Activated gamma-delta T cell treated with Interleukin-2 at 50 U/mL for 16 hours (primary cell): ENCODE data around the gene UBR3.
"Not testable (repeated sequence)": the region's sequence is repeated elsewhere in the genome, so short reads cannot be mapped to it uniquely, and the experiment has no call there.

Experiments
- DNase-seq: peaks from one replicate; pipeline ENCODE4 v3.0.0-alpha.2; 2020

UBR3 gene

DNA sequence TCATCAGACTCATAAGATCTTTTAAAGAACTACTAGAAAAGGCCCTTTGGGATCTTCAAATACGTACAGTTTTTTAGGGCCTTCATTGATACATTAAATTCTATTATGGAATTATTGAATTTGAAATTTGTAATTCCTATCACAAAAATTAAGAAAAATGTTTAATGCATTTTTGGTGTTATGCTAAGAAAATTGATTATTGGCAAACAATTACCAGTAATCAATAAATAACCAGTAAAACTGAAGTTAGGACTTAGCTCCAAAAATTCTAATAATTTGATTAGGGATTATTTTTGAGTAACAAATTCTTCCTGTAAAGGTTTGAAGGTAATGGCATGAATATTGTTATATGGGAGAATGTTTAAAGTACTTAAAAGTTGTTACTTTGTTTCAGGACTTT is 119.3 kb downstream of the UBR3 start:
- no peak for DNase-seq

DNA sequence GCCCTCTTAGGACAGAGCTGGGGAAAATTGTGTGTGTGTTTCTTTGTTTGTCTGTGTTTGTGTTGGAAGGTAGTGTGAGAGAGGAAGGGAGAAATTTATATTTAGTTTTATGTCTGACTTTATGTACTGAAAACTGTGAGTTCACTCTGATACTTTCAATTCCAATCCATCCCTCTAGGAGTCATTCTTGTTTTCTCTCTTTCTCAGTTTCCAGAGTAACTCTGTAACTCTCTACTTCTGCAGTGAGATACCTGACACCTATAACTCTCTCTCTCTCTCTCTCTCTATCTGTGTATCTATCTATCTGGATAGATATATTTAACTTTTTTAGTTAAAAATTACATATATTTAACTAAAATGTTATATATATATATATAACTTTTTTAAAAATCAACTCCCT is 128.7 kb downstream of the UBR3 start:
- DNase-seq, result no peak

DNA sequence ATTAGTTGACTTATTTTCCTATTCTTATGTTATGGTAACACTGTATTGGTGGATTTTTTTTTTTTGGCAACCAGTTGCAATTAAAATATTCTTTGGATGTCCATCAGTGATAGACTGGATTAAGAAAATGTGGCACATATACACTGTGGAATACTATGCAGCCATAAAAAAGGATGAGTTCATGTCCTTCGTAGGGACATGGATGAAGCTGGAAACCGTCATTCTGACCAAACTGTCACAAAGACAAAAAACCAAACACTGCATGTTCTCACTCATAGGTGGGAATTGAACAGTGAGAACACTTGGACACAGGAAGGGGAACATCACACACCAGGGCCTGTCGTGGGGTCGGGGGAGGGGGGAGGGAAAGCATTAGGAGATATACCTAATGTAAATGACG is 130.0 kb downstream of the UBR3 start:
- not testable (repeated sequence) for DNase-seq

DNA sequence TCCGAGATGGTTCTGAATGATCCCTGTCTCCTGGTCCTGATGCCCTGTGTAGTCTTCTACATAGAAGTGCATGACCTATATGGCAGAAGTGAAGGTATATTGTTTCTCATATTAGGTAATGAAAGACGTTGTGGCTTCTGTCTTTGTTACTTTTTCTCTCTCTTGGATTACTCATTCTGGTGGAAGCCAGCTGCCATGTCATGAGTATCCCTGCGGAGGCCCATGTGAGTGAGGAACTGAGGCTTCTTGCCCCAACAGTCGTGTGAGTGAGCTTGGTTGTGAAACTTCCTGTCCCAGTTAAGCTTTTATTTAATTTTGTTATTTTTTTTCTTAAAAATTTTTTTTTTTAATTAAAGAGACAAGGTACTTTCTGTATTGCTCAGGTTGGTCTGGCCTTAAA is 134.7 kb downstream of the UBR3 start:
- no peak for DNase-seq

DNA sequence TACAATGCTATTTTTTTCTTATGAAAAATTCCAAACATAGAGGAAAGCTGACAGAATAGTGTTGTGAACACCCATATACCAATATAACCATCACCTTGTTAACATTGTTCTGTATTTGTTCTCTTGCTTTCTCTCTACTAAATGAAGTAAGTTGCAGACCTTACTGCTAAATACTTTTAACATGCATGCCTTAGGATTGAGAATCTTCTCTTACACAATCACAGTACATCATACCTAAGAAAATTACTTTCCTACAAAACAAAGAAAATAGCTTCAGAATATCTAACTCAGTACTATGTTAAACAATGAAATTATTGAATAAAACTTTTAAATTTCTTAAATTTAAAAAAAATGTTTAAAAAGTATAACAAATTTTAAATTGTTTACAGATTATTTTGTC is 136.5 kb downstream of the UBR3 start:
- no peak for DNase-seq

DNA sequence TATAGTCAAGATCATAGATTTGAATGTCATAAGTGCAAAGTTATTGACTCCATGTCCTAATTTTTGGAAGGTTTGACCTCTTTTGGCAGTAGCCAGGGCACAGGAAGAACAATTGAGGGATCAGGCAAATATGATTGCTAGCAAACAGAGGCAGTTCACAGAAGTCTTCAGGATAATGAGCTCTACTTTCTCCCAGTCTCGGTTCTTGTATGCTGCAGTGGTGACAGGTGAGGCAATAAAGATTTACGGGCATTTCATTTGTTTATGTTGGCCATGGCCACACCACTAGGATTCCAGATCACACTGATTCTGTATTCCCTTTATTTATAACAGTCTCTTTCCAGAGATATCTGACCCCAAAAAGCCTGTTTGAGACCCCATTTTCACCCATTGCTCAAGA is 137.5 kb downstream of the UBR3 start:
- DNase-seq, result no peak

DNA sequence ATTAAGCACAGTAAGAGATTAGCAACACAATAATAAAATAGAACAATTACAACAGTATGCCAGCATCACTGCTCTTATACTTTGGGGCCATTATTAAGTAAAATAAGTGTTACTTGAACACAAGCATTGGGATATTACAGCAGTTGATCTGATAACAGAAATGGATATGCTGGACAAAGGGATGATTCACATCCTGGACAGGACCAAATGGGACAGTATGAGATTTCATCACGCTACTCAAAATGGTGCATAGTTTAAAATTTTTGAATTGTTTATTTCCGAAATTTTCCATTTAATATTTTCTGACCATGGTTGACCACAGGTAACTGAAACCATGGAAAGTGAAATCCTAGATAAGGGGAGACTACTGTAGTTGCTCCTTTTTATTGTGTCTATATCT is 138.2 kb downstream of the UBR3 start:
- no peak for DNase-seq

DNA sequence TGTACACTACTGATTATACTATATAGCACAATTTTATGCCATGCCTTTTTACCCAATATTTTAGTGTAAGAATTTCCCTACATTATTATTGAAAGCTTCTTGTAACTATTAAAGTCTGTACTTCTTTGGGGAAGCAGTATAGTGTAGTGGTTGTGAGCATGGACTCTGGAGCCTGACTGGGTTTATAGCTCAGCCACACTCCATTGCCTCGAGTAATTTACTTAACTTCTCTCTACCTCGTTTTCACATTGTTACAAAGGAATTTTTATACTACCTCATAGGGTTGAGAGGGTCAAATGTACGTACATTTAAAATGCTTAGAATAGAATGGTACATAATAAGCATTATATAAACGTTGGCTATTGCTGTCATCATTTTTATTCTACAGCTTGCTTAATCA is 139.2 kb downstream of the UBR3 start:
- no peak for DNase-seq

DNA sequence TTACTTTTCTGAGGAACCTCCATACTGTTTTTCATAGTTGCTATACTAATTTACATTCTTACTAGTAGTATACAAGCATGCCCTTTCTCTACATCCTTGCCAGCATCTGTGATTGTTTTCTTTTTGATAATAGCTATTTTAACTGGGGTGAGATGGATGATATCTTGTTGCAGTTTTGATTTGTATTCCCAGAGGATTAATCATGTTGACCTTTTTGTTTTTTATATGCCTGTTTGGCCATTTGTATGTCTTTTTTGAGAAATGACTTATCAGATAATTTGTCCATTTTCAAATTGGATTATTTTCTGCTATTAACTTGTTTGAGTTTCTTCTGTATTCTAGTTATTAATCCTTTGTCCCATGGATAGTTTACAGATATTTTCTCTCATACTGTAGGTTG is 141.5 kb downstream of the UBR3 start:
- no peak for DNase-seq

DNA sequence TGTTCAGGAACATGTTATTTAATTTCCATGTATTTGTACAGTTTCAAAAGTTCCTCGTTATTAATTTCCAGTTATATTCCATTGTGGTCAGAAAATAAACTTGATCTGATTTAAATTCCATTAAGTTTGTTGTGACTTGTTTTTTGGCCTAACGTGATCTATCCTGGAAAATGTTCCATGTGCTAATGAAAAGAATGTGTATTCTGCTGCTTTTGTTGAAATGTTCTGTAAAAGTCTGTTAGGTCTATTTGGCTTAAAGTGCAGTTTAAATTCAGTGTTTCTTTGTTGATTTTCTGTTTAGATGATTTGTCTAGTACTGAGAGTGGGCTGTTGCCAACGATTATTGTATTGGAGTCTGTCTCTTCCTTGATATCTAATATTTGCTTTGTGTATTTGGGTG is 148.0 kb downstream of the UBR3 start:
- DNase-seq, result no peak

DNA sequence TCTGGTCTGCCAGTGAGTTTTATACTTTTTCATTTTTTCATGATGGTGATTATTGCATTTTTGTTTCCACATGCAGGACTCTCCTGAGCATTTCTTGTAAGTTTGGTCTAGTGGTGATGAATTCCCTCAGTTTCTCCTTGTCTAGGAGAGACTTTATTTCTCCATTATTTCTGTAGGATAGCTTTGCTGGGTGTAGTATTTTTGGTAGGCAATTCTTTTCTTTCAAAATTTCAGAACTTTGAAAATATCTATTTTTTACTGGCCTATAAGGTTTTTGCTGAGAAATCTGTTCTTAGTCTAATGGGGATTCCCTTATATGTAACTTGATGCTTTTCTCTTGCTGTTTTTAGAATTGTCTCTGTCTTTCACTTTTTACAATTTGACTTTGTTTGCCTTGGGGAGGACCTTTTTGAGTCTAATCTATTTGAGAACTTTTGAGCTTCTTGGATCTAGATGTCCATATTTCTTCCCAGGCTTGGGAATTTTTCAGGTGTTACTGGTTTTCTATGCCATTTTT is 149.1 kb downstream of the UBR3 start:
- no peak for DNase-seq

DNA sequence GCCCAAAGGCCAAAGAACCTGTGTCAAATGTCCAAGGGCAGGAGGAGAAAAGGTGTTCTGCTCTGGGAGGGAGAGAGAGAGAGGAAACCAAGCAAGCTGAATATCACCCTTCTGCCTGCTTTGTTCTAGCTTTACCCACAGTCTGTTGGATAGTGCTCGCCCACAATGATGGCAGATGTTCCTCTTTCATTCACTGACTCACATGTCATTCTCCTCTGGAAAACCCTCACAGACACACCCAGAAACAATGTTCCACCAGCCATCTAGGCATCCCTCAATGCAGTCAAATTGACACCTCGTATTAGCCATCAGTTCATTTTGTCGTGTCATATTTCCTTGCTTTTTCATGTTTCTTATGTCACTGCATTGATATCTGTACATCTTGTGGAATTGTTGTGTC is 150.3 kb downstream of the UBR3 start:
- DNase-seq, result no peak

DNA sequence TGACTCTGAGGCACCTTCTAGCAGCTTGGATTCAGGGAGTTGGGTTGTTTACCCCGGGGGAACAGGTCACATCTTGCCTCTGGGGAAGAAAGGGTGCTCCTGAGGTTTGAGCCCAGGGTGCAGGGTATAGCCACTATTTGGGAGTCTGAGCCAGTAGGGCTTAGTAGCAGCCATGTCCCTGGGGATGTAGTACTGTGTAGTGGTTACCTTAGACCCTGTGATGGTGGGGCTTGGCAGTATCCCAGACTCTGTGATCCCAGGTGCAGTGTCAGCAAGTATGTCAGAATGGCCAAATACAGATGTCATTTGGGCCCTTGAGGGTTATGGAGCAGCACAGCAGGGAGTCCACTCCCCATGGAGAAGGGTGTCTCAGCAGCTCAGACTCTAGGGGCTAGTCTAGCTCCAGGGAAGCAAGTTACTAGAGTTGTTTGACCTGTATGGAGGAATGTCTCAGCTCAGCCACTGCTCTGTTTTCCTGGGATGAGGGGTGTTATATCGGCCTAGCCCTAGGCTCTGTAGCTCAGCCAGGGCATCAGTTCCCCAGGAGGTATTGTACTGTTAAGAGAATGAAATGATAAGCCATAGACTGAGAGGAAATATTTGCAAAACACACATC is 151.3 kb downstream of the UBR3 start:
- DNase-seq, result no peak

DNA sequence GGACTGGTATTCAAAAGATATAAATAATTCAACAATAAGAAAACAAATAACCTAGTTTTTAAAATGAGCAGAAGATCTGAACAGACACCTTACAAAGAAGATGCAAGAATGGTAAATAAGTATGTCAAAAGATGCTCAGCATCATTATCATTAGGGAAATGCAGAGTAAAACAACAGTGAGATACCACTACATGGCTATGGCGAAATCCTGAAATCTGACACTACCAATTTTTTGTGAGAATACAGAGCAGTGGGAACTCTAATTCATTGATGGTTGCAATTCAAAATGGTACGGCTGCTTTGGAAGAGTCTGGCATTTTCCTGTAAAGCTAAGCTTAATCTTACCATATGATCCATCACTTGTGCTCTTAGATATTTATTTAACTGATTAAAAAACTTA is 151.8 kb downstream of the UBR3 start:
- DNase-seq, result no peak

DNA sequence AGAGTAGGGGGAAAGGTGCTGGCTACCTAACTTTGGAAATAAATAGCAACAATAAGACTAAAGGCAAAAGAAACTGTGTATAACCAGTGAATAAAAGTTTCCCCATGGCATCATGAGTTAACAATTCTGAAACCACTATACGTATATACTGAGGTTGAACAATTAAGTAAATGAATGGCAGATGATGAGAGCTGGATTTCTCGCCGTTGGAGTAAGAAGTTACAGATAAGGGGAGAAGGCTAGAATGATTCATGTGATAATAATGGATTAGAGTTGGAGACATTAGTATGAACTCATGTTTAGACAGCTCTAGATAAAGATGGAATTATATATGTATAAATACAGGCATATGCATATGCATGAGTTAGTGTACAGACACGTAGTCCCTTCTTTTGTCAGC is 152.7 kb downstream of the UBR3 start:
- no peak for DNase-seq

DNA sequence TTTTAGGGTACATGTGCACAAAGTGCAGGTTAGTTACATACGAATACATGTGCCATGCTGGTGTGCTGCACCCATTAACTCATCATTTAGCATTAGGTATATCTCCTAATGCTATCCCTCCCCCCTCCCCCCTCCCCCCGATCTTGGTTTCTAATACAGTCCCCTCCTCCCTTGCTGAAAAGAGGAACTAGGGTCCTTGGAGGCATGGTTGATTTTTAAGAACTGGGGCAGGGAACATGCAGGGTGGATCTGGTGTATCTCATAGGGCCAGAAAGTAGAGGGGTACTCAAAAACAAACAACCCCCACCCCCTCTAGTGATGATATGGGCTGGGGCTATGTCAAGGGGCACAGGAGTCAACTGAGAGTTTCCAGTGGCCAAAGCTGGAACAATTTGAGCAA is 153.4 kb downstream of the UBR3 start:
- no peak for DNase-seq

DNA sequence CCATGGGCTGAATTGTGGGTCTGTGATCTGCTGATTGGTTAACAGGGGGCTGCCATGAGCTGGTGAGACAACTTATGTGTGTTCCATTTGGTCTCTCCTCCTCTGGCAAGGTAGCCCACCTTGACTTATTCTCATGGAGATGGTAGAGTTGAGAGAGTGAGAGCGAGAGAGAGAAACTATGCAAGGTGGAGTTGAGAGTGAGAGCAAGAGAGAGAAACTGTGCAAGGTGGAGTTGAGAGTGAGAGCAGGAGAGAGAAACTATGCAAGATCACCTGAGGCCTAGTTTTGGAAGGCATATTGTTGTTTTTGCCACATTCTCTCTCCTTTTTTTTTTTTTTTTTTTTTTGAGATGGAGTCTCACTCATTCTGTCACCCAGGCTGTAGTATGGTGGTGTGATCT is 155.7 kb downstream of the UBR3 start:
- DNase-seq, result no peak

DNA sequence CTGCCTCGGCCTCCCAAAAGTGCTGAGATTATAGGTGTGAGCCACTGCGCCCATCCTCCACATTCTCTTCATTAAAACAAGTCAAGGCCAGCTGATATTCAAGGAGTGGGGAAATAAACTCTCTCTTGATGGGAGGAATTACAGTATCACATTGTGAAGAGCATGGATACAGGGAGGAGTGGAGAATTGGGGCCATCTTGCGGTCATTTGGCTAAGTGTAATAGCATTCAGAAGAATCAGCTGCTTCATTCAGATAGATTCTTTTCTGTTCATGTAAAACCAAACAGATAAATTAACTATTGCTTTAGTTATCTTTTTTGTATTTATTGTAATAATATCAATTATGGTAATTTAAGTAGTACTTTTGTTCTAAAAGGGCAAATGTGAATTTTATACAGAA is 156.3 kb downstream of the UBR3 start:
- no peak for DNase-seq

DNA sequence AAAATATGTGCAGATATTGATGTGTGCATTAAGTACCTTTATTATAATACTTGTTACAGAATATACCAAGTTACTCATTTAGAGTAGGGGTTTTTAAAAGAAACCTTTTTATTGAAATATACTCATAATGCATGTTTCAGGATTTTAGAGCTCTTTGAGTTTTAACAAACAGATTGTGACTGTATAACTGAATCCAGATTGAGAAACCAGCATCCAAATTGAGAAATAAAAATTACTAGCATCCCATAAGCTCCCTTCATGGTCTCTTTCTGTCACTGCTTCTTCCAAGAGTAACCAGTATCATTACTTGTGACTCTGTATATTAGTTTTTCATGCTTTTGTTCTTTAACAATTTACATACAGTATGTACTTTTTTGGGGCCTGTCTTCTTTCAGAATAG is 156.9 kb downstream of the UBR3 start:
- DNase-seq, result no peak

DNA sequence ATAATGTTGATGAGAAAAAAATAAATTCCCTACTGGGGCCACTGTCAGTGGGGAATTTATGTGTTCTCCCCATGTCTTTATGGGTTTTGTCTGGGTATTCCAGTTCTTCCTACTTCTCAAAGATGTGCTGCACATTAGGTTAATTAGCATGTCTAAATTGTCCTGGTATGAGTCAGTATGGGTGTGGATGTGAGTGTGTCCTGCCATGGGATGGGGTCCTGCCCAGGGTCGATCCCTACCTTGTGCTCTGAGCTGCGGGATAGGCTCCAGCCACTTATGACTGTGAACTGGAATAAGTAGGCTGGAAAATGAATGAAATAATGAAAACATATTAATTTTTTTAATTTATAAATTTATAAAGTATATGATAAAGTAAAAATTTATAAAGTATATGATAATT is 167.5 kb downstream of the UBR3 start:
- DNase-seq, result no peak

DNA sequence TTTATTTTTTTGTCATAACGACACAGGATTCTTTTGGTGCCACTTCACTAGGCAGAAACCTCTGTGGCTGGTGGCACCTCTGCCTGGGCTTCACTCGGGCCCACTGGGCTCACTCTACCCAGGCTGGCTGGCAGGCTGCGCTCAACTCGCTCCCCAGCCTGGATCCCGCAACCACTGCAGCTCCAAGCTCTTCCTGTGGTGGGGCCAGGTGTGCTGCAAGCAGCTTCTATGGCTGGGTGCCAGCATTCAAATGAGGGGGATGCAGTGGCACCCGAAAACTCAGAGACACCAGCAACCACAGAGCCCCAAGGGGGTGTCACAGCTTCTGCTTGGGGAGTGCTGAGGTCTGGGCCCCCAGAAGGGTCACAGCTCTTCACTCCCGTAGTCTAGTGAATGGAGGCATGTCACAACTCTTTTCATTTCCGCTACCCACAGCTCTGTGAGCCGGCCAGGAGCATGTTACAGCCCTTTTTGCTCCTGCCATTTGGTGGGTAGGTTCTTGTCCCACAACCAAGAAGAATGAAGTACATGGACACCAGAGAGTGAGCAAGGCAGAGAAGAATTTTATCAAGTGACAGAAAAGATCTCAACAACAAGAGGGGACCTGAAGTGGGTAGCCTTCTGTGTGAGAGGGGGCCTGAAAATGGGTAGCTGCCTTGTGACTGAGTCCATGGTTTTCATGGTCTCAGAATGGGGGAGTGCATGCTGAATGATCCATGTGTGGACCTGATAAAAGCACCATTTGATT is 170.1 kb downstream of the UBR3 start:
- no peak for DNase-seq

DNA sequence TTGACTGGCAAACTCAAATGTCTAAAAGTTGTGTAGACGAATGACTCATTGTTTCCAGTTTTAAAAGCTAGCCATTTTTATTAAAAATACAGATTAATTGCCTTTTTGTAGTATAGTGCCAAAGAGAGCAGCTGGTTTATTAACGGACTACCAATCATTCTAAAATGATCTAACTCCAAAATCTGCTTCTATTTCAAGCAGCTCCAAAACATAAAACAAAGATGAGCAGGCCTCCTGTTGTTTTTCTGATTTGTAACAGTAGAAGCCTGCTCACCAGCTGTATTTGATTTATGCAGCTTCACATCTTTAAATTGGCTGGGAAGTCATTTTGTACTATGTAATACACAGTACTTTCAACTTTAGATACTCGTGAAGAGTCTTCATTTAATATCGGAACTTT is 171.8 kb downstream of the UBR3 start:
- no peak for DNase-seq

DNA sequence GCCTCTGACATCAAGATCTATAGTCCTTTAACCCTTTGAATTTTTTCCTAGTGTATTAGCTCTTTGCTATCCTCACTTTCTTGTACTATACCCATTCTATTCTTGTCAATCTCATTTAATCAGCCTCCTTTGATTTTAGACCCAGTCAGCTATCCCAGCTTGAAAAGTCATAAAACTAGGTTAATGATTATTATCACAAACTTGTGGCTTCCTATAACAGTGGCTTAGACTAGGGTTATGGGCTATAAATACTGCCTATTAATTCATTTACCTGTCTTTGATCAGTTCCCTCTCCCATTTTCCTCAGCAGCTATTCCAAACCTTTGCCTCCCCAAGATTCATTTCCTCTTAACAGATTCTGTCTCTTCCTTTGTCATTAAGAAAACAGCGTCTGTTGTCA is 174.8 kb downstream of the UBR3 start:
- no peak for DNase-seq

DNA sequence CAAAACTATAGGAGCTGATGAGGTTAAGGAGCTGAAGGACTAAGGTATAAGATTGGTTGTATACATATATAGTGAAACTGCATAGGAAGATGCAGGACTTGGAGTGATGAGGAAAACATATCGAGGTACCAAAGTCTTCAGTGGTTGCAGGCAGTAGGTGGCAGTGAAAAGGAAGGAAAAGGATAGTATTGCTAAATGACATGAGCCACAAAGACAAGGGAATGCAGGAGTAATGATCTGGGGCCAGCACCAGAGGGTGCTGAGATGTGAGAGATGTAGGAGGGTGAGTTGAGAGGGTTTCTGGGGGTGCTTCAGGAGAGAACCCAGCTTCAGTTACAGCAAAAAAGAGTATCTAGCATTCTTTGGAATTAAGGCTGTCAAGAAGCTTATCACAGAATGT is 178.4 kb downstream of the UBR3 start:
- no peak for DNase-seq
